Activated T-cell treated with anti-CD3 and anti-CD28 coated beads, Interleukin-2, amount 50 U/mL, for 48 hours (primary cell): ENCODE results near the gene RNF208.

Experiments
- DNase-seq, 2 experiments: peaks; one replicate each; pipeline ENCODE4 v3.0.0-alpha.2; 2020

The RNF208 gene

GRCh38 chr9:137211532-137211931, 10.5 kb downstream of the RNF208 start:
- DNase-seq, result no peak

DNA sequence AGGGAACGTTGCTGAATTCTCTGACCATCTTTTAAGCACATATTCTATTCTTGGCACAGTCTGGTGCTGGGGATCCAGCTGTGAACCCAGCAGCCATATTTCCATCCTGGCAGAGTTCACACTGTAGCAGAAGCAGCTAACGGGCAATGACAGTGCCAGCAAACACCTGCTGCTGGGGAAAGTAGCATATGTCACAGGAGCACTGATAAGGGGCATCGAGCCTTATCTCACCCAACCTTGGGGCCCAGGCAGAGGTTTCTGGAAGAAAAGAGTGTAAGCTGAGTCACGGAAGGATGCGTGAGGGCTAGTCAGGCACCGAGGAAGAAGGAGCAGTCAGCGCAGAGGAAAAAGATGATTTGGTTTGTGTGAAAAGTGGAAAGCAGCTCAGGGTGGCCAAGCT, 15.4 kb downstream of the RNF208 start:
- no peak for DNase-seq

GRCh38 chr9:137205126-137206069, 16.6 kb downstream of the RNF208 start, which contains the start of the genes NDOR1 and TMEM203:
NDOR1 (plus strand) TSS chr9:137205700; CDS start chr9:137205778, 78 bp downstream.
TMEM203 (minus strand) TSS chr9:137205648; CDS start chr9:137205414, 234 bp downstream.
- peak; percentile 96 to 97 for DNase-seq

GRCh38 chr9:137204731-137205125, 17.3 kb downstream of the RNF208 start:
- DNase-seq, result no peak

DNA sequence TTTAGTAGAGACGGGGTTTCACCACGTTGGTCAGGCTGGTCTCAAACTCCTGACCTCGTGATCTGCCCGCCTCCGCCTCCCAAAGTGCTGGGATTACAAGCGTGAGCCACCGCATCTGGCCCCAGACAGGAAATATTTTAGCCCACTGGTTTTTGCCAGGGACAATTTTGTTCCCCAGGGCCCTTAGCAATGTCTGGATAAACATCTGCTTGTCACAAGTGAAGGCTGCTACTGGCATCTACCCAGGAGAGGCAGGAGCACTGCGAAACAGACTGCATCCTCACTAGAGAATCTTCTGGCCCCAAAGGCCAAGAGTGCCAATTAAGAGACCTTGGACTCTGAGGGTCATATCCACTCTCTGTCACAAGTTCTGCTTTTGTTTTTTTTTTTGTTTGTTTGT, 19.1 kb downstream of the RNF208 start:
- no peak for DNase-seq

DNA sequence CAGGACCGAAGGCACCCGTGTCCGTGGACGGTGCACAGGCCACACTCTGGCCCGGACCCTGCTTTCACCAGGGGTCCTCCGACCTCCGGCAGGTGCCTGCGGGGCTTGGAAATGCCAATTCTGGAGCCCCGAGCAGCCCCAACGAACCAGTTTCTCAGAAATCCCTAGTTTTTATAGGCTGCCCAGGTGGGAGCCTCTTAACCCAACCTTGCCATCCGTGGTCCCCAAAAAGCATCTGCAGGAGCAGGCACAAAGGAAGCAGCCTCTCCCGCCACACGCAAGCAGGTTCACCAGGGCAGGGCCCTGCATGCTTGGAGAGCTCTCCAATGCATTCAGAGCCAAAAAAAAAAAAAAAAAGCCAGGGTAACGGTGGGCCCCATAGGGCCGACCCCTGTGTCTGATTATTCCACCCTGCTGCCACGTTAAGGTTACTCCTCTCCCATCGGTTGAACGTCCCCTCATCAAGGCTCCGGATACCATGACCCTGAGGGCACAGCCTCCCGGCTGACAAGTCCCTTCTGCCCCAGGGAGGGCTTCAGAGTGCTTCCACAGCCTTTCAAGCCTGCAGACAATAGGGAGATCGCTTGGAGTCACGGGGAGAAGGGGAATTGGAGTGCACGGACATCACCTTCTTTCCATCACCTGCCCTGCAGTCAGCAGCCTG, 20.7 kb downstream of the RNF208 start:
- no peak for DNase-seq

DNA sequence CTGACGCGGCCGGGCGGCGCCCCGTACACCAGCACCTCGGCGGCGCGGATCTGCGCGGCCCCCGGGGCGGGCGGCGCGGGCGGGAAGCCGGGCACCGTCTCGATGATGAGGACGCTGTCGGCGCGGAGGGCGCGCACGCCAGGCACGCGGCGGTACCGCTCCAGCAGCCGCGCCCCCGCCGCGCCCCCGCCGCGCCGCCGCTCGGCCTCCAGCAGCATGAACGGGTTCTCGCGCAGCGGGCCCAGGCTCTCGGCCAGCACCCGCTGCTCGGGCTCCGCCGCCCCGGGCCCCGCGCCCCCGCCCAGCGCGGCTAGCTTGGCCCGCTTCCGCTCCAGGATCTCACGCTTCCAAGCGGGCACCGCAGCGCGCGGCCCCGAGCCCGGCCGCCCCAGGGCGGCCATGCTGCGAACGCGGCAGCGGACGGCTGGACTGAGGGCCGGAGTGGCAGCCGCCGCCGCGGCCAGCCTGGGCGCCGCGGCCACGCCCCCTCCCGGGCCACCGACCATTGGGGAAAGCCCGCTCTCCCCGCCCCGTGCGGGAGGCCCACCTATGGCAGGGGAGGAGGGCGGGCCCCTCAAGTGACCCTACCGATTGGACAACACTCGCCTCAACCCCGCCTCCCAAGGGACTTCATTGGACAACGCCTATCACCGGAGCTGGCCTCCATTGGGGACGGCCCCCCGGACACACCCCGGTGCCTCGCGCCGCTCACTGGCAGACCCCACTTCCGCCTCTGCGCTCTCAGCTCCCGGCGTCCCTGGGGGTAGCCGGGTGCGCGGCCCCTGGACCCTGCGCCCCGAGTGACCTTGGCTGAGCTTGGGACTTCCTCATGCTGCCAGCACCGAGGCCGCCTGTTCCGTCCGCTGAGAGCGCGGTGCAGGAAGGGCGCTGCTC, 21.5 kb downstream of the RNF208 start, which contains the start of gene TPRN:
Gene TPRN, minus strand, starts transcription at position 431 of the 894 bp plus-strand sequence. Its CDS starts 30 bp downstream, at position 401.
- DNase-seq, result peak; percentile 99

GRCh38 chr9:137199411-137200121, 22.5 kb downstream of the RNF208 start:
- peak in 1 of 2 experiments; percentile 40 for DNase-seq

DNA sequence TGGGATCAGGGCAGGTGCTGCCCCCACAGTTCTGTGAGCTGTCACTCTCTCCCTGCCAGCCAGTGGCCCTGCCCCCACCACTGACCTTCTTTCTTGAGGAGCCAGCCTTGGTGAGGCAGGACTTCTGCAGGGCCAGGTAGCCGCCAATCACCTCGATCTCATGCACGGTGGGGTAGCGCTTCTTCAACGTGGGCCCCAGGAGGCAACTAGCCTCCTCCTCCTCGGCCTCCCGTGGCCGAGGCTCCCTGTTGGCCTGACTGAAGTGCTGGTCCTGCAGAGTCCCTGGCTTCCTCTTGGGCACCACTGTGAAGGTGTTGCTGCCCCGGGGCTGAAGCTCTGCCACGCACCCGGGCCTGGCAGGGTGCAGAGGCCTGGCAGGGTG, 23.1 kb downstream of the RNF208 start:
- DNase-seq, result no peak

DNA sequence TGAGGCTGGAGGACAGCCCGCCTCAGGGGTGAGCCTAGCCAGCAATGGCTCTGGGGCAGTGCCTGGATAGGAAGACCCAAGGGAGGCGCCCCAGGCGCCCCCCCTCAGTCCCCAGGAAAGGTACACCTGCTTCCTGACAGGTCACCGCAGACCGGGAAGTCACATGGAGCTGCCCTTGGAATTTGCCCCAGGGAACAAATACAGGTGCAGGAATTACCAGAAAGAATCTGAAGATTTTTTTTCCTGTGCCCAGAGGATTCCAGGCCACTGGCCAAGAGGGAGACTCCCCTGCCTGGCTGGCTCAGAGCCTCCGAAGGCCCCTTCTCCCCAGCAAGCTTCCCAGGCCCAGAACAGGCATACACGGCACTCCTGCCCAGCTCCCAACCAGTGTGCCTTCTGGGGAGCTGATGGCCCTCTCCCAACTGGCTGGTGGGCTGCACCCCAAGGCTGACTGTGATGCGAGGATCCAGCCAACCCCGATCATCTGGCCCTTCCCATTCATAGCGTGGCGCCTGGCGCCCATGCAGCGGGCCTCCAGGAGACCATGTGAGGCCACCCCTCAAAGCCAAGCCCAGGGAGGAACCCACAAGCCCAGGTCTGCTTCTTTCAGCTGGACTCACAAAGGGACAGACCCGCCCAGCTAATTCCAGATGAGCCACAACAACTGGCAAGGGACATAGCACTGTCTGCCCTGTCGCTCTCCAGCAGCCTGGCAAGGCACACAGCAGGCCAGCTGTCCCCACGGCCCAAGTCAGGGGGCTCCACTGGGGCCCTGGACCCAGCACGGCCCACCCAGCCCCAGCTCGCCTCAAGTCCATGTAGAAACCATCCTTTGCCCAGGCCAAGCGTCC, 23.8 kb downstream of the RNF208 start:
- no peak for DNase-seq

- no peak for DNase-seq
These were observed 26.4 kb downstream of the RNF208 start for GRCh38 chr9:137195525-137196220.

- DNase-seq, result no peak
These were observed 27.1 kb downstream of the RNF208 start for GRCh38 chr9:137194909-137195308.

GRCh38 chr9:137194388-137194787, 27.7 kb downstream of the RNF208 start:
- DNase-seq, result no peak

- DNase-seq, result no peak
These were observed 28.3 kb downstream of the RNF208 start for GRCh38 chr9:137193771-137194170.

- no peak for DNase-seq
These were observed 29.2 kb downstream of the RNF208 start for GRCh38 chr9:137192859-137193258.

- no peak for DNase-seq
These were observed 29.6 kb downstream of the RNF208 start for GRCh38 chr9:137192448-137192780.

DNA sequence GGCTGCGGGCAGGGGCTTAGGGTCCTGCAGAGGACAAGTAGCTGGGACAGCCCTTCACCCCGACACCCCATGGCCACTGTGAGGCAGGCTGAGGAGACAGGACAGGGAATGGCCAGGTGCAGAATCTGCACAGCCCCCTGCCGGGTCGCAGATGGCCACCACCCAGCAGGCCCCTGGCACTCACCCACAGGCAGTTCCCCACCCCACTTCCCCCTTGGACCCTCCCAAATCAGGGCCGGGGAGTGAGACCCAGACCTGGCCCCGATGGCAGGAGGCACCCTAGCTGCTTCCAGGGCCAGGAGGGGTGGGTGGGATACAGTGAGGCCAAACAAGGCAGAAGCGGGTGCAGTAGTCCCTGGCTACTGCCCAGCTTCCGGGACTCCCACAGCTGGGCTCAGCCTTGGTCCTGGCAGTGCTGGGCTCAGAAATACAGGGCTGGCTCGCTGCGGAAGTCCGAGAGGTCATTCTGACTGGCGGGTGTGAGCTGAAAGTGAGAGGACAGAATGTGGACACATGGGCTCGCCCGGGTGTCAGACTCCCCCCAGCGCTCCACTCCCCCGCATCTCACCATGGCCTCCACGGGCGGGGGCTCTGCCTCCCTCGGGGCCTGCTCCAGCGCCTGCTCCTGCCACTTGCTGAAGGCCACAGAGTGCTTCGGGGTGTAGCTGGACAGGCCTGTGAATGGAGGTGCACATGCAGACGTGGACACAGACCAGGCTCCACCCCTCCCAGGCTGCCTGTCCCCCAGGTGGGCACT, 30.2 kb downstream of the RNF208 start:
- no peak for DNase-seq

DNA sequence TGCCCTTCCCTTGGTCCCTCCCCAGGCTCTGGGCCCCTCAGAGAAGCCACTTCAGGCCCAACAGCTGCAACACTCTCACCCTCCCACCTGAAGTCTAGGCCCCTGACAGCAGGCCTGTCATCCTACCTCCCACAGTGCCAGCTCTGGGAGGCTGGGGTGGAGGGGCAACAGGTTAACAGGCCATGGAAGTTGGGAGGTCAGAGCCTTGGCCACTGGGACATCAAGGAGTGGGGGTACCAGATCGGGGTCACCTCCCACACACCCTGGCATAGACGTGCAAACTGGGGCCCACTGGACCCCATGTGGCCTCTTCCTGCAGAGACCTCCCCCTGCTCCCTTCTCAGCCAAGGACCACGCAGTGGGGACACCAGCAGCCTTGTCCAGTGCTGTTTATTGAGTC, 30.8 kb downstream of the RNF208 start:
- DNase-seq, result no peak

DNA sequence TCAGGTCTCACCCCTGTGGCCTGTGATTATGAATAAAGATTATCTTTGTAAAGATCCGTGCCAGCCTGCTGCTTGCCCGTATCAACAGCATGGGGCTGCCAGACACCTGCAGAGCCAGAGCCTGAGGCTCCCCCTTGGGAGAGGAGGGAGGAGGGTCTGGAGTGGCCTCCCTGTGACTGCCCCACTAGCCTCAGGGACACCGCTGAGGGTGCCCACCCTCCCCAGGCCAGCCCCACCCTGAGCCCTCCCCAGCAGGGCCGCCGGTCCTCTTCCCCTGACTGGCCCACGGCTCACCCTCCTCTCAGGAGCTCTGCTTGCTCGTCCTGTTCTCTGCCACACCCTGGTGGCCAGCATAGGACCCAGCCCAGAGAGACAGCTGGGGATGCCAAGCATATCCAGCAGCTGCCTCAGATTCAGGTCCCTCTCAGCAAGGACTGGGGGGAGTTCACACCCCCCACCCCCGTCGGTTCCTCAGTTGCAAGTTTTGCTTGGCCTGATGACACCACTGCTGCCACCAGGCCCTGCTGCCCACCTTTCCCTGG, 31.7 kb downstream of the RNF208 start:
- no peak for DNase-seq
